PC-3 (cell line): Measurements from ENCODE around the gene TEX10. TPM values are rescaled to one million over a fixed set of nuclear protein-coding genes. Genes with fewer than 3 reads are reported as not detected.

Experiments
- ATAC-seq: fragments of 200-7000 bp; cut with Tn5 transposase; 2 replicates; pipeline ENCODE4 v1.9.1; 2020; ENCODE audit warnings: mild to moderate bottlenecking, moderate library complexity
- BruUV-seq: library from RNA; stranded (reverse); fragments of 400-500 nt; replicated peaks from 2 replicates; lab custom pipeline; 2021; lab: Mats Ljungman, UMichigan
- CTCF ChIA-PET: fragments of 300-600 bp; sonication (Branson Sonifier 250); formaldehyde crosslinking; loops from one replicate; lab custom pipeline; 2022; ENCODE audit warnings: antibody characterized with exemption; lab: Charles Lee
- POLR2A ChIA-PET: fragments of 300-600 bp; sonication (Branson Sonifier 250); formaldehyde crosslinking; loops from one replicate; lab custom pipeline; 2022; ENCODE audit warnings: antibody characterized with exemption; ENCODE audit not compliant: unreplicated experiment; lab: Charles Lee
- DNase-seq: peaks from one replicate; pipeline ENCODE4 v3.0.0-alpha.2; 2015
- H2AFZ ChIP-seq: fragments of 300-600 bp; sonication (generic); 2 replicates; pipeline ENCODE4 v1.6.0; 2016; ENCODE audit warnings: antibody characterized with exemption, low read length
- H3F3A ChIP-seq: fragments of 300-600 bp; sonication (generic); one replicate; pipeline ENCODE4 v1.6.0; 2017; ENCODE audit warnings: antibody characterized with exemption, low read length, control low read depth, mild to moderate bottlenecking; ENCODE audit not compliant: unreplicated experiment
- H3K27ac ChIP-seq: fragments of 300-600 bp; sonication (generic); 2 replicates; pipeline ENCODE4 v1.5.1; 2016; ENCODE audit warnings: mild to moderate bottlenecking, low read length
- H3K27me3 ChIP-seq: fragments of 300-600 bp; sonication (generic); 2 replicates; pipeline ENCODE4 v1.6.1; 2016; ENCODE audit warnings: low read length, mixed read lengths
- H3K36me3 ChIP-seq: fragments of 300-600 bp; sonication (generic); 2 replicates; pipeline ENCODE4 v1.6.1; 2016; ENCODE audit warnings: low read depth, mixed run types, low read length, mixed read lengths
- H3K4me1 ChIP-seq: fragments of 300-600 bp; sonication (generic); 2 replicates; pipeline ENCODE4 v1.5.1; 2016; ENCODE audit warnings: low read length; ENCODE audit not compliant: insufficient read depth
- H3K4me2 ChIP-seq: fragments of 300-600 bp; sonication (generic); 2 replicates; pipeline ENCODE4 v1.6.0; 2016; ENCODE audit warnings: low read length
- H3K4me3 ChIP-seq: fragments of 300-600 bp; sonication (generic); 2 replicates; pipeline ENCODE4 v1.5.1; 2016; ENCODE audit warnings: mild to moderate bottlenecking, low read length, mixed read lengths
- H3K79me2 ChIP-seq: fragments of 300-600 bp; sonication (generic); 2 replicates; pipeline ENCODE4 v1.6.1; 2017; ENCODE audit warnings: low read length, mixed read lengths
- H3K9ac ChIP-seq: fragments of 300-600 bp; sonication (generic); 2 replicates; pipeline ENCODE4 v1.6.0; 2016; ENCODE audit warnings: mild to moderate bottlenecking, low read length
- H3K9me2 ChIP-seq: fragments of 300-600 bp; sonication (generic); replicated peaks from 2 replicates; pipeline ENCODE4 v1.6.1; 2016; ENCODE audit warnings: mixed run types, low read length, mixed read lengths
- H3K9me3 ChIP-seq: fragments of 300-600 bp; sonication (generic); 2 replicates; pipeline ENCODE4 v1.6.1; 2016; ENCODE audit warnings: low read length, mixed read lengths
- H4K20me1 ChIP-seq: fragments of 300-600 bp; sonication (generic); 2 replicates; pipeline ENCODE4 v1.6.1; 2016; ENCODE audit warnings: low read length, mixed read lengths
- EZH2 ChIP-seq: fragments of 300-600 bp; sonication (generic); IDR thresholded peaks from one replicate; pipeline ENCODE4 v1.6.1; 2017; ENCODE audit warnings: antibody characterized with exemption, mild to moderate bottlenecking, low read length; ENCODE audit not compliant: unreplicated experiment
- EZH2phosphoT487 ChIP-seq: fragments of 300-600 bp; sonication (generic); IDR thresholded peaks from 2 replicates; pipeline ENCODE4 v1.6.1; 2018; ENCODE audit warnings: mild to moderate bottlenecking, antibody characterized with exemption, low read length, borderline replicate concordance
- intact Hi-C: fragments of 100-400 bp; cut with micrococcal nuclease; formaldehyde crosslinking; loops from 2 replicates; pipeline ENCODE4 v1.9.0; 2023
- total RNA-seq: library from RNA; depleted of rRNA; stranded (reverse); fragments of >200 nt; gene quantifications from 2 replicates; pipeline ENCODE4 v1.2.3, GENCODE V29; 2014
- TF ChIP-seq, protein P1 (sequence below): fragments of 300-600 bp; sonication (generic); conservative IDR thresholded peaks from 2 replicates; pipeline ENCODE4 v1.5.1; 2017; ENCODE audit warnings: antibody characterized with exemption, low read depth, mild to moderate bottlenecking, low read length

TEX10 gene
- total RNA-seq, 1 experiment from 2014 or later = 22.1 TPM

DNA sequence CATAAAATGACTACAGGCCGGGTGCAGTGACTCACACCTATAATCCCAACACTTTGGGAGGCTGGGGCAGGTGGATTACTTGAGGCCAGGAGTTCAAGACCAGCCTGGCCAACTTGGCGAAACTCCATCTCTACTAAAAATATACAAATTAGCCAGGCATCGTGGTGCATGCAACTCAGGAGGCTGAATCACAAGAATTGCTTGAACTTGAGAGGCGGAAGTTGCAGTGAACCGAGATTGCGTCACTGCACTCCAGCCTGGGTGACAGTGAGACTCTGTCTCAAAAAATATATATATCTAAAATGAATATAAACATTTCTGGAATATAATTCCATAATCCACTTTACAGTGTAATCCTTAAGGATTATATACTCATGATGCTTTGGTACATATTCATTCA, 66.5 kb downstream of the TEX10 start:
- H4K20me1 ChIP-seq = no peaks in the 10 kb centered on the region
- no peak overlapping the region for H3K27ac ChIP-seq
- POLR2A ChIA-PET = no interaction called here
- H3K4me3 ChIP-seq = no peak overlapping the region
- H3K79me2 ChIP-seq = no peaks in the 10 kb centered on the region
- TF ChIP-seq, protein P1, sequence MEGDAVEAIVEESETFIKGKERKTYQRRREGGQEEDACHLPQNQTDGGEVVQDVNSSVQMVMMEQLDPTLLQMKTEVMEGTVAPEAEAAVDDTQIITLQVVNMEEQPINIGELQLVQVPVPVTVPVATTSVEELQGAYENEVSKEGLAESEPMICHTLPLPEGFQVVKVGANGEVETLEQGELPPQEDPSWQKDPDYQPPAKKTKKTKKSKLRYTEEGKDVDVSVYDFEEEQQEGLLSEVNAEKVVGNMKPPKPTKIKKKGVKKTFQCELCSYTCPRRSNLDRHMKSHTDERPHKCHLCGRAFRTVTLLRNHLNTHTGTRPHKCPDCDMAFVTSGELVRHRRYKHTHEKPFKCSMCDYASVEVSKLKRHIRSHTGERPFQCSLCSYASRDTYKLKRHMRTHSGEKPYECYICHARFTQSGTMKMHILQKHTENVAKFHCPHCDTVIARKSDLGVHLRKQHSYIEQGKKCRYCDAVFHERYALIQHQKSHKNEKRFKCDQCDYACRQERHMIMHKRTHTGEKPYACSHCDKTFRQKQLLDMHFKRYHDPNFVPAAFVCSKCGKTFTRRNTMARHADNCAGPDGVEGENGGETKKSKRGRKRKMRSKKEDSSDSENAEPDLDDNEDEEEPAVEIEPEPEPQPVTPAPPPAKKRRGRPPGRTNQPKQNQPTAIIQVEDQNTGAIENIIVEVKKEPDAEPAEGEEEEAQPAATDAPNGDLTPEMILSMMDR = no peak
- TF ChIP-seq EZH2 (no peak), EZH2phosphoT487 (no peak)
- no peak for DNase-seq
- no peak overlapping the region for H2AFZ ChIP-seq
- no peak overlapping the region for H3K4me2 ChIP-seq
- no peaks in the 10 kb centered on the region for H3K27me3 ChIP-seq
- no TSS peak for BruUV-seq
- no peaks in the 10 kb centered on the region for H3F3A ChIP-seq
- no peak for ATAC-seq
- intact Hi-C loops = no loop called here
- CTCF ChIA-PET = no interaction called here
- H3K9me3 ChIP-seq = no peaks in the 10 kb centered on the region
- peaks cover 7% of the 10 kb centered on the region; the same call in 1 of the 2 replicates for H3K36me3 ChIP-seq
- H3K9me2 ChIP-seq = no peaks in the 10 kb centered on the region
- no peaks in the 10 kb centered on the region for H3K4me1 ChIP-seq
- no peak overlapping the region for H3K9ac ChIP-seq

DNA sequence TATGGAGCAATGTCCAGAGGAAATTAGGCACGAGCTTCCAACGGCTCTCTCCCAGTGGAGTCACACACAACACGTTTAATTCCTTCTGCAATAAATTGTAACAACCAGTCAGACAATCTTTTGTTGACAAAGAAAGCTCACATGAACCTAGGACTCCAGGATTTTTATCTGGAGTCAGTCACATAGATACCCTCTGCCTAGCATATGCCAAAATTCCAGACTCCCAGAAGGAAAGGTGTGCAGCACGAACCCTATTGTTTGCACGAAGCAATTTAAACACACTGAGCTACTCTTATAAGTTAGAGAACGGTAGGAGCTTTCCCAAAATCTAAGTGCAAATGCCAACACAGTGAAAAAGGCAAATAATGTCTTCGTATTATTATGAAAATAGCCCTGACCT, 67.1 kb downstream of the TEX10 start:
- CTCF ChIA-PET = no interaction called here
- POLR2A ChIA-PET = no interaction called here

DNA sequence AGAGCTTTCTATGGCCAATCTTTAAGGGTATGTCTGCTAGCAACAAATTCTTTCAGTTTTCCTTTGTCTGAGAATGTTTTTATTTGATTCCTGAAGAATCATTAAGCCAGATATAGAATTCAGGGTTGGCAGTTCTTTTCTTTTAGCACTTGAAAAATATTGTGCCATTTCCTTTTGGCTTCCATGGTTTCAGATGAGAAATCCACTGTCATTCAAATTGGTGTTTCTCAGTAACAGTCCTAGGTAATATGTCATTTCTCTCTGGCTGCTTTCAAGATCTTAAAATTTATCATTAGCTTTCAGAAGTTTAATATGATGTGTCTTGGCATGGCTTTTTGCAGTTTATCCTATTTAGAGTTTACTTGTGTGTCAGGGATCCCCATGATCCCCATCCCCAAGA, 67.7 kb downstream of the TEX10 start:
- H3K27me3 ChIP-seq = no peaks in the 10 kb centered on the region
- H3K4me3 ChIP-seq = no peak overlapping the region
- H3K79me2 ChIP-seq = no peaks in the 10 kb centered on the region
- no peaks in the 10 kb centered on the region for H3F3A ChIP-seq
- no peak for ATAC-seq
- intact Hi-C loops = no loop called here
- H3K9me2 ChIP-seq = no peaks in the 10 kb centered on the region
- CTCF ChIA-PET = no interaction called here
- no peaks in the 10 kb centered on the region for H3K9me3 ChIP-seq
- H2AFZ ChIP-seq = no peak overlapping the region
- H3K4me2 ChIP-seq = no peak overlapping the region
- H3K9ac ChIP-seq = no peak overlapping the region
- H4K20me1 ChIP-seq = no peaks in the 10 kb centered on the region
- H3K27ac ChIP-seq = no peak overlapping the region
- POLR2A ChIA-PET = no interaction called here
- TF ChIP-seq, protein P1 = no peak
- TF ChIP-seq EZH2phosphoT487 (no peak), EZH2 (no peak)
- no peak for DNase-seq
- no TSS peak for BruUV-seq
- no peaks in the 10 kb centered on the region for H3K4me1 ChIP-seq
- peaks cover 7% of the 10 kb centered on the region; the same call in 1 of the 2 replicates for H3K36me3 ChIP-seq

More for the DNA sequence above, 67.1 kb downstream of the TEX10 start:
- H3K9me2 ChIP-seq = no peaks in the 10 kb centered on the region
- no peak for ATAC-seq
- no peaks in the 10 kb centered on the region for H4K20me1 ChIP-seq
- no peak overlapping the region for H3K9ac ChIP-seq
- H3K4me2 ChIP-seq = no peak overlapping the region
- intact Hi-C loops = no loop called here
- DNase-seq = no peak
- no peaks in the 10 kb centered on the region for H3K79me2 ChIP-seq
- no peak overlapping the region for H3K27ac ChIP-seq
- no TSS peak for BruUV-seq
- peaks cover 7% of the 10 kb centered on the region; the same call in 1 of the 2 replicates for H3K36me3 ChIP-seq
- H3K4me3 ChIP-seq = no peak overlapping the region
- no peaks in the 10 kb centered on the region for H3F3A ChIP-seq
- no peaks in the 10 kb centered on the region for H3K9me3 ChIP-seq
- H2AFZ ChIP-seq = no peak overlapping the region
- TF ChIP-seq EZH2 = no peak
- TF ChIP-seq, protein P1 = no peak
- no peak for TF ChIP-seq EZH2phosphoT487
- H3K4me1 ChIP-seq = no peaks in the 10 kb centered on the region
- H3K27me3 ChIP-seq = no peaks in the 10 kb centered on the region
